SK-N-SH treated with all-trans-retinoic acid at 6 μM for 48 hours (cell line): ENCODE measurements around the gene DEF6.

Source experiments
- ARNTL ChIP-seq: fragments of 450-650 bp; formaldehyde crosslinking; IDR thresholded peaks from 2 replicates; pipeline ENCODE4 v1.5.0; 2020; ENCODE audit warnings: low read depth, mild to moderate bottlenecking, moderate library complexity, borderline replicate concordance
- BACH2 ChIP-seq: fragments of 250-450 bp; sonication (Bioruptor Pico); IDR thresholded peaks from 2 replicates; pipeline ENCODE4 v1.9.0; 2021; ENCODE audit warnings: mild to moderate bottlenecking, borderline replicate concordance
- ESRRG ChIP-seq: fragments of 250-450 bp; sonication (Bioruptor Pico); IDR thresholded peaks from 2 replicates; pipeline ENCODE4 v1.6.1; 2021; ENCODE audit warnings: mild to moderate bottlenecking
- ISL1 ChIP-seq: fragments of 250-450 bp; sonication (Bioruptor Pico); IDR thresholded peaks from 2 replicates; pipeline ENCODE4 v2.1.2; 2022; ENCODE audit warnings: mild to moderate bottlenecking, moderate library complexity
- PPARA ChIP-seq: fragments of 250-450 bp; sonication (Bioruptor Pico); IDR thresholded peaks from 2 replicates; pipeline ENCODE4 v1.5.0; 2020; ENCODE audit warnings: mild to moderate bottlenecking, borderline replicate concordance
- RARB ChIP-seq: fragments of 250-450 bp; sonication (Bioruptor Pico); IDR thresholded peaks from 2 replicates; pipeline ENCODE4 v1.8.0; 2021; ENCODE audit warnings: mild to moderate bottlenecking, moderate library complexity
- TOX ChIP-seq: fragments of 250-450 bp; sonication (Bioruptor Pico); IDR thresholded peaks from 2 replicates; pipeline ENCODE4 v1.8.0; 2021; ENCODE audit warnings: mild to moderate bottlenecking, moderate library complexity, borderline replicate concordance
- ZC3H10 ChIP-seq: fragments of 250-450 bp; sonication (Bioruptor Pico); IDR thresholded peaks from 2 replicates; pipeline ENCODE4 v1.5.1; 2021; ENCODE audit warnings: mild to moderate bottlenecking, moderate library complexity
- ZFP30 ChIP-seq: fragments of 450-650 bp; formaldehyde crosslinking; IDR thresholded peaks from 2 replicates; pipeline ENCODE4 v1.5.0; 2022; ENCODE audit warnings: mild to moderate bottlenecking, moderate library complexity
- ZNF565 ChIP-seq: fragments of 450-650 bp; formaldehyde crosslinking; conservative IDR thresholded peaks from 2 replicates; pipeline ENCODE4 v1.5.0; 2020; ENCODE audit warnings: low read depth, mild to moderate bottlenecking, moderate library complexity
- ZNF70 ChIP-seq: fragments of 450-650 bp; formaldehyde crosslinking; IDR thresholded peaks from 2 replicates; pipeline ENCODE4 v1.5.0; 2020; ENCODE audit warnings: mild to moderate bottlenecking, moderate library complexity

GRCh38 chr6:35311390-35312075 is 13.9 kb downstream of the DEF6 start:
- TF ChIP-seq ZFP30 (CRISPR knock-in tag) = no peak
- TF ChIP-seq ZC3H10 (CRISPR knock-in tag) = no peak
- TF ChIP-seq RARB (CRISPR knock-in tag) = no peak
- no peak for TF ChIP-seq TOX (CRISPR knock-in tag)
- TF ChIP-seq PPARA (CRISPR knock-in tag) = no peak
- TF ChIP-seq BACH2 (CRISPR knock-in tag) = no peak
- TF ChIP-seq ZNF70 = no peak
- TF ChIP-seq ARNTL (CRISPR knock-in tag) = no peak
- TF ChIP-seq ISL1 (CRISPR knock-in tag) = no peak
- TF ChIP-seq ESRRG = no peak
- TF ChIP-seq ZNF565 (CRISPR knock-in tag) = no peak
